GM18517 (cell line): ENCODE results near the gene SLC35A3.
"Not testable (repeated sequence)": the region's sequence is repeated elsewhere in the genome, so short reads cannot be mapped to it uniquely, and the experiment has no call there.

Source experiments
- ATAC-seq: cut with Tn5 transposase; IDR thresholded peaks from one replicate; pipeline ENCODE4 v1.9.1; 2021; ENCODE audit warnings: mild to moderate bottlenecking, moderate library complexity; ENCODE audit not compliant: unreplicated experiment

SLC35A3 gene

GRCh38 chr1:100028765-100029164 is 59.0 kb downstream of the SLC35A3 start:
- no peak for ATAC-seq

- no peak for ATAC-seq
Measured at GRCh38 chr1:100034470-100034869, 64.7 kb downstream of the SLC35A3 start.

GRCh38 chr1:100035214-100035613 is 65.4 kb downstream of the SLC35A3 start:
- ATAC-seq, result no peak

- no peak for ATAC-seq
Measured at GRCh38 chr1:100036718-100037655, 67.2 kb downstream of the SLC35A3 start.

GRCh38 chr1:100037656-100037926 is 67.8 kb downstream of the SLC35A3 start:
- no peak for ATAC-seq

- ATAC-seq, result peak; percentile 75
Measured at GRCh38 chr1:100037927-100038659, 68.3 kb downstream of the SLC35A3 start.

GRCh38 chr1:100038660-100039287 is 69.0 kb downstream of the SLC35A3 start:
- peak; percentile 43 for ATAC-seq

GRCh38 chr1:100039591-100039990 is 69.8 kb downstream of the SLC35A3 start:
- ATAC-seq, result no peak

- ATAC-seq, result no peak
Measured at GRCh38 chr1:100045206-100045605, 75.4 kb downstream of the SLC35A3 start.

- ATAC-seq, result not testable (repeated sequence)
Measured at GRCh38 chr1:100047235-100047708, 77.5 kb downstream of the SLC35A3 start.

GRCh38 chr1:100050139-100050538 is 80.3 kb downstream of the SLC35A3 start:
- ATAC-seq, result no peak

GRCh38 chr1:100051401-100051800 is 81.6 kb downstream of the SLC35A3 start:
- no peak for ATAC-seq

- ATAC-seq, result no peak
Measured at GRCh38 chr1:100051893-100052292, 82.1 kb downstream of the SLC35A3 start.

GRCh38 chr1:100053119-100053518 is 83.3 kb downstream of the SLC35A3 start:
- no peak for ATAC-seq

GRCh38 chr1:100053727-100054126 is 83.9 kb downstream of the SLC35A3 start:
- ATAC-seq, result no peak

GRCh38 chr1:100061681-100062080 is 91.9 kb downstream of the SLC35A3 start:
- ATAC-seq, result no peak

GRCh38 chr1:100065183-100065968 is 95.6 kb downstream of the SLC35A3 start:
- ATAC-seq, result no peak

GRCh38 chr1:100065969-100066227 is 96.1 kb downstream of the SLC35A3 start:
- no peak for ATAC-seq

- no peak for ATAC-seq
Measured at GRCh38 chr1:100070201-100070939, 100.6 kb downstream of the SLC35A3 start.

- no peak for ATAC-seq
Measured at GRCh38 chr1:100073531-100073930, 103.7 kb downstream of the SLC35A3 start.
